ENCODE measurements around the gene CNNM3. TPM values are rescaled to one million over a fixed set of nuclear protein-coding genes. Genes with fewer than 3 reads are reported as not detected.

The CNNM3 gene
- total RNA-seq, 2 donors from 2014 or later = 4.2 to 7.9 TPM

GRCh38 chr2:96880891-96881273 is 64.8 kb downstream of the CNNM3 start:
- no peaks in the 10 kb centered on the region for H3K9me3 ChIP-seq
- TF ChIP-seq CTCF (IDR thresholded peaks at IDR 0.05) = no peak
- H3K27me3 ChIP-seq = no peaks in the 10 kb centered on the region
- H3K36me3 ChIP-seq = no peaks in the 10 kb centered on the region
- no peak for DNase-seq (ENCODE audit: low spot score)
- no peak overlapping the region for H3K27ac ChIP-seq
- peaks cover 0 to 13% of the 10 kb centered on the region in 2 donors for H3K4me1 ChIP-seq
- H3K4me3 ChIP-seq = no peak overlapping the region

GRCh38 chr2:96881349-96882195 is 65.5 kb downstream of the CNNM3 start:
- Histone ChIP-seq H3K27me3 (no peaks in the 10 kb centered on the region), H3K4me1 (peaks cover 0 to 16% of the 10 kb centered on the region in 2 donors), H3K36me3 (no peaks in the 10 kb centered on the region), H3K9me3 (no peaks in the 10 kb centered on the region), H3K27ac (no peak overlapping the region), H3K4me3 (no peak overlapping the region)
- no peak for TF ChIP-seq CTCF (IDR thresholded peaks at IDR 0.05)
- DNase-seq (ENCODE audit: low spot score) = no peak

- Histone ChIP-seq H3K4me1 (peaks cover 0 to 23% of the 10 kb centered on the region in 2 donors), H3K4me3 (no peak overlapping the region), H3K27me3 (no peaks in the 10 kb centered on the region), H3K9me3 (no peaks in the 10 kb centered on the region), H3K27ac (no peak overlapping the region), H3K36me3 (no peaks in the 10 kb centered on the region)
- DNase-seq (ENCODE audit: low spot score) = no peak
- no peak for TF ChIP-seq CTCF (IDR thresholded peaks at IDR 0.05)
Observed at GRCh38 chr2:96882230-96882629, 66.2 kb downstream of the CNNM3 start.

GRCh38 chr2:96882906-96883305 is 66.8 kb downstream of the CNNM3 start:
- DNase-seq (ENCODE audit: low spot score) = no peak
- H3K4me1 ChIP-seq = peaks cover 0 to 30% of the 10 kb centered on the region in 2 donors

GRCh38 chr2:96883306-96883705 is 67.2 kb downstream of the CNNM3 start:
- Histone ChIP-seq H3K9me3 (no peaks in the 10 kb centered on the region), H3K4me1 (peaks cover 0 to 34% of the 10 kb centered on the region in 2 donors), H3K4me3 (no peak overlapping the region), H3K36me3 (no peaks in the 10 kb centered on the region), H3K27me3 (no peaks in the 10 kb centered on the region), H3K27ac (no peak overlapping the region)
- DNase-seq (ENCODE audit: low spot score) = no peak
- TF ChIP-seq CTCF (IDR thresholded peaks at IDR 0.05) = no peak

More at GRCh38 chr2:96882906-96883305, 66.8 kb downstream of the CNNM3 start:
- no peak for TF ChIP-seq CTCF (IDR thresholded peaks at IDR 0.05)
- Histone ChIP-seq H3K27me3 (no peaks in the 10 kb centered on the region), H3K36me3 (no peaks in the 10 kb centered on the region), H3K27ac (no peak overlapping the region), H3K4me3 (no peak overlapping the region), H3K9me3 (no peaks in the 10 kb centered on the region)

MicroRNAs within 50 kb of the gene (microRNA counts, 767-probe panel; counts per million panel counts)
- 0 to 1,387 counts per million in 2 donors for microRNA hsa-miR-3127-5p

Small RNA genes within 50 kb of the gene (microRNA-seq; reads per million reads assigned to microRNA genes)
- gene MIR3127 (ENCODE audit: borderline number of aligned reads in 2 of 2, borderline replicate concordance in 1 of 2) = 2.8 to 5.0 reads per million in 2 donors

Other genes starting within 250 kb of the CNNM3 start
- gene KANSL3, start 178.0 kb upstream of the CNNM3 start, total RNA-seq = 10 to 100 TPM; 27.3 to 29.4 TPM
- not detected for gene FER1L5, start 173.5 kb upstream of the CNNM3 start, total RNA-seq
- gene LMAN2L, start 76.2 kb upstream of the CNNM3 start, total RNA-seq = 10 to 100 TPM; 13.6 to 15.6 TPM
- 10 to 100 TPM; 22.1 to 22.2 TPM for gene CNNM4, start 55.4 kb upstream of the CNNM3 start, total RNA-seq
- 10 to 100 TPM in 1 of 2 donors, 1 to 10 TPM in 1; 9.3 to 23.0 TPM for gene ANKRD23, start 27.8 kb downstream of the CNNM3 start, total RNA-seq
- gene ANKRD39, start 41.7 kb downstream of the CNNM3 start, total RNA-seq = 10 to 100 TPM in 1 of 2 donors, 1 to 10 TPM in 1; 8.7 to 12.2 TPM
- gene SEMA4C, start 53.8 kb downstream of the CNNM3 start, total RNA-seq = 10 to 100 TPM; 12.0 to 23.3 TPM
- not detected for gene FAM178B, start 170.3 kb downstream of the CNNM3 start, total RNA-seq